HepG2 (cell line): ENCODE results near the gene GAL3ST1. TPM values are rescaled to one million over a fixed set of nuclear protein-coding genes. Genes with fewer than 3 reads are reported as not detected.
A peak's percentile ranks its signal among the peaks of the same experiment; 100 is the strongest.

Experiments used
- FOXO1 ChIP-seq: sonication (generic); formaldehyde crosslinking; IDR thresholded peaks from 2 replicates; pipeline ENCODE4 v1.4.0; 2020; ENCODE audit warnings: missing genetic modification reagents
- FOXP1 ChIP-seq, 2 experiments: fragments of 450-650 bp in 1 of 2; IDR thresholded peaks; 2 replicates each; pipeline ENCODE4 v1.6.1; 2017 to 2018; ENCODE audit warnings: antibody characterized with exemption in 1 of 2
- KAT2B ChIP-seq: fragments of 150-350 bp; IDR thresholded peaks from 2 replicates; pipeline ENCODE4 v1.6.1; 2014; ENCODE audit warnings: low read depth, low read length, borderline replicate concordance
- KLF16 ChIP-seq, 2 experiments: sonication (generic) in 1 of 2; formaldehyde crosslinking in 1 of 2; IDR thresholded peaks; 2 replicates each; pipeline versions ENCODE4 v1.6.1 to v1.8.0; 2016 to 2023; ENCODE audit warnings: missing genetic modification reagents in 2 of 2, missing compliant biosample characterization in 1 of 2
- PHF20 ChIP-seq: sonication (generic); formaldehyde crosslinking; IDR thresholded peaks from 2 replicates; pipeline ENCODE4 v1.5.0; 2020; ENCODE audit warnings: mild to moderate bottlenecking, missing genetic modification reagents
- ZNF547 ChIP-seq: sonication (generic); formaldehyde crosslinking; IDR thresholded peaks from 2 replicates; pipeline ENCODE4 v1.5.1; 2020; ENCODE audit warnings: mild to moderate bottlenecking, missing genetic modification reagents
- ZNF703 ChIP-seq: sonication (generic); formaldehyde crosslinking; IDR thresholded peaks from 2 replicates; pipeline ENCODE4 v1.5.1; 2020; ENCODE audit warnings: missing genetic modification reagents, mild to moderate bottlenecking, moderate library complexity, borderline replicate concordance
- ZNF788 ChIP-seq: sonication (generic); formaldehyde crosslinking; IDR thresholded peaks from 2 replicates; pipeline ENCODE4 v1.5.0; 2020; ENCODE audit warnings: mild to moderate bottlenecking, missing genetic modification reagents, borderline replicate concordance
- polyA plus RNA-seq, 8 experiments: library from polyadenylated mRNA; depleted of rRNA in 3 of 8; stranded (reverse) in 7 of 8; unstranded in 1 of 8; fragments of >200 nt; fragmentation: Illumina TruSeq in 4 of 8; extraction: Trizol in 4 of 8; gene quantifications; 2 replicates each; pipeline versions ENCODE4 v1.2.1 to v1.2.3, GENCODE V29; 2011 to 2016; ENCODE audit warnings: low read depth in 4 of 8, missing spikeins in 1 of 8, mixed read lengths in 1 of 8; ENCODE audit not compliant: insufficient read depth in 1 of 8
- total RNA-seq, 5 experiments: library from RNA; depleted of rRNA; stranded (reverse); fragments of >200 nt; fragmentation: Illumina TruSeq; extraction: Trizol; gene quantifications; 2 replicates each; pipeline ENCODE4 v1.2.3, GENCODE V29; 2016; ENCODE audit warnings: low read depth in 1 of 5
- TF ChIP-seq, protein P1 (sequence below): IDR thresholded peaks from 2 replicates; pipeline ENCODE4 v1.4.0; 2020; ENCODE audit warnings: mild to moderate bottlenecking, missing genetic modification reagents
- TF ChIP-seq, protein P2 (sequence below): sonication (generic); formaldehyde crosslinking; IDR thresholded peaks from 2 replicates; pipeline ENCODE4 v1.4.0; 2020; ENCODE audit warnings: mild to moderate bottlenecking, low read depth, missing genetic modification reagents
- TF ChIP-seq, protein P3 (sequence below): sonication (generic); formaldehyde crosslinking; conservative IDR thresholded peaks from 2 replicates; pipeline ENCODE4 v1.8.0; 2022; ENCODE audit warnings: mild to moderate bottlenecking, moderate library complexity, missing genetic modification reagents
- TF ChIP-seq, protein P4 (sequence below): sonication (generic); formaldehyde crosslinking; IDR thresholded peaks from 2 replicates; pipeline ENCODE4 v1.4.0; 2020; ENCODE audit warnings: missing genetic modification reagents, borderline replicate concordance
- TF ChIP-seq, protein P5 (sequence below): sonication (generic); formaldehyde crosslinking; IDR thresholded peaks from 2 replicates; pipeline ENCODE4 v1.5.1; 2020; ENCODE audit warnings: missing genetic modification reagents, mild to moderate bottlenecking, borderline replicate concordance
- TF ChIP-seq, protein P6 (sequence below): IDR thresholded peaks from 2 replicates; pipeline ENCODE4 v1.6.1; 2016; ENCODE audit warnings: missing genetic modification reagents, missing compliant biosample characterization

Gene GAL3ST1
- total and polyA plus RNA-seq, 2 of the 13 experiments (the other 11 are each of a cell fraction or from before 2014, with no cell fraction given): 4.4 to 14.7 TPM

DNA sequence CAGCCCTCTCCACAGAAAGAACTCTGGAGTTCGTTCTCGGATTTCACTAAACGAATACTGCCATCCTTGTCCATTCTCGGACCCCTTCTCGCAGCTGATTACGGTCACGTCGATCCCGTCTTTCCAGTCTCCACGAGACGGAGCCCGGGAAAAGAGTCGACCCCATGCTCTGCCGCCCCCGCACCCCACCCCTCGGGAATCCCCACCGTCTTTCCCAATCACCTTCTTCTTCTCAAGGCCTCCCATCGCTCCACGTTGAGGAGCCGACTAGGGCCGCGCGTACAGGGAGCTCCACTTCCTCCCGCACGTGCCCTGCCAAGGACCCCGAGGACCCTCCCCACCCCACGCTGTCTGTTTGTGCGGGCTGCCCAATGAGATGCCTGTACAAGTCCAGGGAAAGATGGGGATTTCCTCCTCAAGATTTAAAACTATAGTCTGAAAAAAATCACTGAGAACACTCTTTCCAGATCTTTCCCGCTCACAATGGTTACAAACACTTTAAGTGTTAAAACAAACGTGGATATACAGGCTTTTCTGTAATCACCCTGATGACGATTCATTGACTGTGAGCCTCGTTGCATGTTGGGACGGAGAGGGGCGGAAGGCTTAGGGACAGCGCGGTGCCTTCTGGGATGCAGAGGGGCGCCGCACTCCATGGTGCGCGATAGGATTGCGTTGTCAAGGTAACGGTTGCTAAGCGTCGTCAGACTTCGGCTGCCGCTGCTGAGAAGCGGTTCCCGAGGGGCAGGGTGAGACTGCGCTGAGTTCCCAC lies 17.3 kb upstream of the GAL3ST1 start, which contains the start of gene PES1 (continued):
- TF ChIP-seq, protein P1, sequence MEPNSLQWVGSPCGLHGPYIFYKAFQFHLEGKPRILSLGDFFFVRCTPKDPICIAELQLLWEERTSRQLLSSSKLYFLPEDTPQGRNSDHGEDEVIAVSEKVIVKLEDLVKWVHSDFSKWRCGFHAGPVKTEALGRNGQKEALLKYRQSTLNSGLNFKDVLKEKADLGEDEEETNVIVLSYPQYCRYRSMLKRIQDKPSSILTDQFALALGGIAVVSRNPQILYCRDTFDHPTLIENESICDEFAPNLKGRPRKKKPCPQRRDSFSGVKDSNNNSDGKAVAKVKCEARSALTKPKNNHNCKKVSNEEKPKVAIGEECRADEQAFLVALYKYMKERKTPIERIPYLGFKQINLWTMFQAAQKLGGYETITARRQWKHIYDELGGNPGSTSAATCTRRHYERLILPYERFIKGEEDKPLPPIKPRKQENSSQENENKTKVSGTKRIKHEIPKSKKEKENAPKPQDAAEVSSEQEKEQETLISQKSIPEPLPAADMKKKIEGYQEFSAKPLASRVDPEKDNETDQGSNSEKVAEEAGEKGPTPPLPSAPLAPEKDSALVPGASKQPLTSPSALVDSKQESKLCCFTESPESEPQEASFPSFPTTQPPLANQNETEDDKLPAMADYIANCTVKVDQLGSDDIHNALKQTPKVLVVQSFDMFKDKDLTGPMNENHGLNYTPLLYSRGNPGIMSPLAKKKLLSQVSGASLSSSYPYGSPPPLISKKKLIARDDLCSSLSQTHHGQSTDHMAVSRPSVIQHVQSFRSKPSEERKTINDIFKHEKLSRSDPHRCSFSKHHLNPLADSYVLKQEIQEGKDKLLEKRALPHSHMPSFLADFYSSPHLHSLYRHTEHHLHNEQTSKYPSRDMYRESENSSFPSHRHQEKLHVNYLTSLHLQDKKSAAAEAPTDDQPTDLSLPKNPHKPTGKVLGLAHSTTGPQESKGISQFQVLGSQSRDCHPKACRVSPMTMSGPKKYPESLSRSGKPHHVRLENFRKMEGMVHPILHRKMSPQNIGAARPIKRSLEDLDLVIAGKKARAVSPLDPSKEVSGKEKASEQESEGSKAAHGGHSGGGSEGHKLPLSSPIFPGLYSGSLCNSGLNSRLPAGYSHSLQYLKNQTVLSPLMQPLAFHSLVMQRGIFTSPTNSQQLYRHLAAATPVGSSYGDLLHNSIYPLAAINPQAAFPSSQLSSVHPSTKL (CRISPR knock-in tag): peak; percentile 31; the same call in 1 of the 2 replicates
- TF ChIP-seq, protein P2, sequence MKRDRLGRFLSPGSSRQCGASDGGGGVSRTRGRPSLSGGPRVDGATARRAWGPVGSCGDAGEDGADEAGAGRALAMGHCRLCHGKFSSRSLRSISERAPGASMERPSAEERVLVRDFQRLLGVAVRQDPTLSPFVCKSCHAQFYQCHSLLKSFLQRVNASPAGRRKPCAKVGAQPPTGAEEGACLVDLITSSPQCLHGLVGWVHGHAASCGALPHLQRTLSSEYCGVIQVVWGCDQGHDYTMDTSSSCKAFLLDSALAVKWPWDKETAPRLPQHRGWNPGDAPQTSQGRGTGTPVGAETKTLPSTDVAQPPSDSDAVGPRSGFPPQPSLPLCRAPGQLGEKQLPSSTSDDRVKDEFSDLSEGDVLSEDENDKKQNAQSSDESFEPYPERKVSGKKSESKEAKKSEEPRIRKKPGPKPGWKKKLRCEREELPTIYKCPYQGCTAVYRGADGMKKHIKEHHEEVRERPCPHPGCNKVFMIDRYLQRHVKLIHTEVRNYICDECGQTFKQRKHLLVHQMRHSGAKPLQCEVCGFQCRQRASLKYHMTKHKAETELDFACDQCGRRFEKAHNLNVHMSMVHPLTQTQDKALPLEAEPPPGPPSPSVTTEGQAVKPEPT (CRISPR knock-in tag): 0 out of 2 replicates have a peak, but pooled peaks have one; percentile 64
- TF ChIP-seq, protein P3, sequence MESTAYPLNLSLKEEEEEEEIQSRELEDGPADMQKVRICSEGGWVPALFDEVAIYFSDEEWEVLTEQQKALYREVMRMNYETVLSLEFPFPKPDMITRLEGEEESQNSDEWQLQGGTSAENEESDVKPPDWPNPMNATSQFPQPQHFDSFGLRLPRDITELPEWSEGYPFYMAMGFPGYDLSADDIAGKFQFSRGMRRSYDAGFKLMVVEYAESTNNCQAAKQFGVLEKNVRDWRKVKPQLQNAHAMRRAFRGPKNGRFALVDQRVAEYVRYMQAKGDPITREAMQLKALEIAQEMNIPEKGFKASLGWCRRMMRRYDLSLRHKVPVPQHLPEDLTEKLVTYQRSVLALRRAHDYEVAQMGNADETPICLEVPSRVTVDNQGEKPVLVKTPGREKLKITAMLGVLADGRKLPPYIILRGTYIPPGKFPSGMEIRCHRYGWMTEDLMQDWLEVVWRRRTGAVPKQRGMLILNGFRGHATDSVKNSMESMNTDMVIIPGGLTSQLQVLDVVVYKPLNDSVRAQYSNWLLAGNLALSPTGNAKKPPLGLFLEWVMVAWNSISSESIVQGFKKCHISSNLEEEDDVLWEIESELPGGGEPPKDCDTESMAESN (CRISPR knock-in tag): 0 out of 2 replicates have a peak, but pooled peaks have one; percentile 15
- no peak for TF ChIP-seq KAT2B
- TF ChIP-seq, protein P4, sequence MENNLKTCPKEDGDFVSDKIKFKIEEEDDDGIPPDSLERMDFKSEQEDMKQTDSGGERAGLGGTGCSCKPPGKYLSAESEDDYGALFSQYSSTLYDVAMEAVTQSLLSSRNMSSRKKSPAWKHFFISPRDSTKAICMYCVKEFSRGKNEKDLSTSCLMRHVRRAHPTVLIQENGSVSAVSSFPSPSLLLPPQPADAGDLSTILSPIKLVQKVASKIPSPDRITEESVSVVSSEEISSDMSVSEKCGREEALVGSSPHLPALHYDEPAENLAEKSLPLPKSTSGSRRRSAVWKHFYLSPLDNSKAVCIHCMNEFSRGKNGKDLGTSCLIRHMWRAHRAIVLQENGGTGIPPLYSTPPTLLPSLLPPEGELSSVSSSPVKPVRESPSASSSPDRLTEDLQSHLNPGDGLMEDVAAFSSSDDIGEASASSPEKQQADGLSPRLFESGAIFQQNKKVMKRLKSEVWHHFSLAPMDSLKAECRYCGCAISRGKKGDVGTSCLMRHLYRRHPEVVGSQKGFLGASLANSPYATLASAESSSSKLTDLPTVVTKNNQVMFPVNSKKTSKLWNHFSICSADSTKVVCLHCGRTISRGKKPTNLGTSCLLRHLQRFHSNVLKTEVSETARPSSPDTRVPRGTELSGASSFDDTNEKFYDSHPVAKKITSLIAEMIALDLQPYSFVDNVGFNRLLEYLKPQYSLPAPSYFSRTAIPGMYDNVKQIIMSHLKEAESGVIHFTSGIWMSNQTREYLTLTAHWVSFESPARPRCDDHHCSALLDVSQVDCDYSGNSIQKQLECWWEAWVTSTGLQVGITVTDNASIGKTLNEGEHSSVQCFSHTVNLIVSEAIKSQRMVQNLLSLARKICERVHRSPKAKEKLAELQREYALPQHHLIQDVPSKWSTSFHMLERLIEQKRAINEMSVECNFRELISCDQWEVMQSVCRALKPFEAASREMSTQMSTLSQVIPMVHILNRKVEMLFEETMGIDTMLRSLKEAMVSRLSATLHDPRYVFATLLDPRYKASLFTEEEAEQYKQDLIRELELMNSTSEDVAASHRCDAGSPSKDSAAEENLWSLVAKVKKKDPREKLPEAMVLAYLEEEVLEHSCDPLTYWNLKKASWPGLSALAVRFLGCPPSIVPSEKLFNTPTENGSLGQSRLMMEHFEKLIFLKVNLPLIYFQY (CRISPR knock-in tag): no peak
- TF ChIP-seq ZNF703 (CRISPR knock-in tag): no peak
- TF ChIP-seq, protein P5, sequence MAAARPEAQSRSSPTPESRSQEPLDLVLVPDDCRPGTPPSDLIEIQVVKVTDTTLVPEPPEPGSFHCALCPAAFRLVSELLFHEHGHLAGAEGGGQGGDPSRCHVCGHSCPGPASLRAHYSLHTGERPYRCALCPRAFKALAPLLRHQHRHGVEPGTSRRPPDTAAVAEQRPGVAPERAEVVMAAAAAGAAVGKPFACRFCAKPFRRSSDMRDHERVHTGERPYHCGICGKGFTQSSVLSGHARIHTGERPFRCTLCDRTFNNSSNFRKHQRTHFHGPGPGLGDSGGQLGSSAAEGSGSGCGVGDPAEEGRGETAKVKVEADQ (CRISPR knock-in tag): 0 out of 2 replicates have a peak, but pooled peaks have one; percentile 66
- TF ChIP-seq PHF20 (CRISPR knock-in tag): peak; percentile 72
- TF ChIP-seq, protein P6, sequence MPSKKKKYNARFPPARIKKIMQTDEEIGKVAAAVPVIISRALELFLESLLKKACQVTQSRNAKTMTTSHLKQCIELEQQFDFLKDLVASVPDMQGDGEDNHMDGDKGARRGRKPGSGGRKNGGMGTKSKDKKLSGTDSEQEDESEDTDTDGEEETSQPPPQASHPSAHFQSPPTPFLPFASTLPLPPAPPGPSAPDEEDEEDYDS: peak; percentile 26; the same call in 1 of the 2 replicates
- TF ChIP-seq FOXP1 (IDR thresholded peaks at IDR 0.05): no peak
- TF ChIP-seq FOXP1 (CRISPR knock-in tag; IDR thresholded peaks at IDR 0.05): no peak
- TF ChIP-seq ZNF547: 0 out of 2 replicates have a peak, but pooled peaks have one; percentile 59
- 0 out of 4 replicates have a peak, but pooled peaks of 1 of the 2 experiments have one; percentile 49 for TF ChIP-seq KLF16 (CRISPR knock-in tag; IDR thresholded peaks at IDR 0.05)
- TF ChIP-seq ZNF788 (CRISPR knock-in tag): peak; percentile 55; the same call in 1 of the 2 replicates
- no peak for TF ChIP-seq FOXO1 (CRISPR knock-in tag)
